GM12878 (cell line): ENCODE data around the gene NFYC. TPM values are rescaled to one million over a fixed set of nuclear protein-coding genes. Genes with fewer than 3 reads are reported as not detected.
A peak's percentile ranks its signal among the peaks of the same experiment; 100 is the strongest.

Source experiments
- ATAC-seq: fragments of 200-7000 bp; cut with Tn5 transposase; 3 replicates; pipeline ENCODE4 v1.9.1; 2020; ENCODE audit warnings: mild to moderate bottlenecking, moderate library complexity
- BruUV-seq: library from RNA; stranded (reverse); fragments of 400-500 nt; replicated peaks from 2 replicates; lab custom pipeline; 2021; lab: Mats Ljungman, UMichigan
- CTCF ChIA-PET: fragments of 300-600 bp; sonication (Branson Sonifier 250); formaldehyde crosslinking; extraction: SDS; loops from one replicate; lab custom pipeline; 2021; ENCODE audit warnings: inconsistent platforms; lab: Yijun Ruan, JAX
- POLR2A ChIA-PET: fragments of 350-600 bp; formaldehyde crosslinking; extraction: SDS; loops from one replicate; lab custom pipeline; 2021; ENCODE audit warnings: inconsistent platforms; lab: Charles Lee
- RAD21 ChIA-PET: fragments of 300-600 bp; sonication (Branson Sonifier 250); formaldehyde crosslinking; loops from one replicate; lab custom pipeline; 2023; ENCODE audit warnings: antibody characterized with exemption; ENCODE audit not compliant: unreplicated experiment; lab: Charles Lee
- SMC1A ChIA-PET: fragments of 300-600 bp; sonication (Branson Sonifier 250); formaldehyde crosslinking; loops from one replicate; lab custom pipeline; 2023; ENCODE audit not compliant: unreplicated experiment, uncharacterized antibody; lab: Charles Lee
- DNase-seq: peaks from one replicate; pipeline ENCODE4 v3.0.0-alpha.2; 2011; ENCODE audit warnings: low read depth, low spot score
- FAIRE-seq: peaks from 3 replicates; lab custom pipeline; 2011; peaks lifted over from hg19 to GRCh38; lab: Jason Lieb, UNC
- H2AFZ ChIP-seq: 2 replicates; pipeline ENCODE4 v1.6.0; 2011; ENCODE audit warnings: low read depth, low read length, control low read depth; ENCODE audit not compliant: control insufficient read depth
- H3K27ac ChIP-seq: 2 replicates; pipeline ENCODE4 v1.5.1; 2011; ENCODE audit warnings: control low read depth; ENCODE audit not compliant: control insufficient read depth, insufficient read depth
- H3K27me3 ChIP-seq, 2 experiments: replicated peaks in 1 of 2; 2 replicates each; pipeline versions ENCODE4 v1.6.0 to v1.6.1; 2011; ENCODE audit warnings: low read length in 1 of 2; ENCODE audit not compliant: control insufficient read depth in 2 of 2, insufficient read depth in 2 of 2
- H3K36me3 ChIP-seq, 2 experiments: 2 replicates each; pipeline ENCODE4 v1.5.1; 2011; ENCODE audit warnings: low read length in 1 of 2; ENCODE audit not compliant: control insufficient read depth in 2 of 2, insufficient read depth in 2 of 2
- H3K4me1 ChIP-seq: 2 replicates; pipeline ENCODE4 v1.6.1; 2011; ENCODE audit warnings: mild to moderate bottlenecking, low read length, moderate library complexity, mixed read lengths; ENCODE audit not compliant: control insufficient read depth, insufficient read depth
- H3K4me2 ChIP-seq: 2 replicates; pipeline ENCODE4 v1.6.0; 2011; ENCODE audit warnings: control low read depth; ENCODE audit not compliant: control insufficient read depth, insufficient read depth
- H3K4me3 ChIP-seq: fragments of 200-600 bp; sonication (generic); 2 replicates; pipeline ENCODE4 v1.5.1; 2016
- H3K79me2 ChIP-seq: 2 replicates; pipeline ENCODE4 v1.6.0; 2011; ENCODE audit warnings: low read length; ENCODE audit not compliant: control insufficient read depth, insufficient read depth
- H3K9ac ChIP-seq: 2 replicates; pipeline ENCODE4 v1.8.0; 2011; ENCODE audit warnings: low read length, control low read depth, mixed read lengths; ENCODE audit not compliant: control insufficient read depth, insufficient read depth
- H3K9me3 ChIP-seq: replicated peaks from 3 replicates; pipeline ENCODE4 v1.5.1; 2011; ENCODE audit warnings: mild to moderate bottlenecking, low read length; ENCODE audit not compliant: control insufficient read depth, insufficient read depth
- H4K20me1 ChIP-seq: 2 replicates; pipeline ENCODE4 v1.6.0; 2011; ENCODE audit not compliant: control insufficient read depth, insufficient read depth
- CHD1 ChIP-seq: IDR thresholded peaks from 2 replicates; pipeline ENCODE4 v1.6.1; 2012; ENCODE audit warnings: low read depth, low read length, improper control_type of control experiment
- E2F4 ChIP-seq: IDR thresholded peaks from 2 replicates; pipeline ENCODE4 v1.6.1; 2012; ENCODE audit warnings: low read depth, low read length, improper control_type of control experiment
- MTA3 ChIP-seq: IDR thresholded peaks from 2 replicates; pipeline ENCODE4 v1.6.1; 2012; ENCODE audit warnings: low read length, inconsistent platforms, borderline replicate concordance
- MYC ChIP-seq: IDR thresholded peaks from 2 replicates; pipeline ENCODE4 v1.6.1; 2011; ENCODE audit warnings: mild to moderate bottlenecking, low read length, moderate library complexity, inconsistent platforms; ENCODE audit not compliant: insufficient read depth, insufficient replicate concordance, insufficient read length, severe bottlenecking
- NBN ChIP-seq: fragments of 450-650 bp; IDR thresholded peaks from 2 replicates; pipeline ENCODE4 v1.6.1; 2016
- NFYB ChIP-seq: IDR thresholded peaks from 2 replicates; pipeline ENCODE4 v1.6.1; 2011; ENCODE audit warnings: low read depth, mild to moderate bottlenecking, low read length, improper control_type of control experiment, moderate library complexity; ENCODE audit not compliant: insufficient read depth
- PAX5 ChIP-seq: IDR thresholded peaks from 2 replicates; pipeline ENCODE4 v1.6.1; 2011; ENCODE audit warnings: low read depth, low read length, borderline replicate concordance
- RBBP5 ChIP-seq: fragments of 200-600 bp; sonication (generic); conservative IDR thresholded peaks from 2 replicates; pipeline ENCODE4 v1.6.1; 2016
- RELA ChIP-seq: fragments of 450-650 bp; IDR thresholded peaks from 2 replicates; pipeline ENCODE4 v1.8.0; 2014; ENCODE audit warnings: borderline replicate concordance; ENCODE audit not compliant: partially characterized antibody
- RELB ChIP-seq: fragments of 450-650 bp; IDR thresholded peaks from 2 replicates; pipeline ENCODE4 v1.6.1; 2017; ENCODE audit warnings: low read depth, mild to moderate bottlenecking, moderate library complexity
- SMAD1 ChIP-seq: fragments of 450-650 bp; IDR thresholded peaks from 2 replicates; pipeline ENCODE4 v1.6.1; 2018; ENCODE audit warnings: mild to moderate bottlenecking, low read depth; ENCODE audit not compliant: partially characterized antibody
- TCF7 ChIP-seq: IDR thresholded peaks from 2 replicates; pipeline ENCODE4 v1.6.1; 2014; ENCODE audit warnings: antibody characterized with exemption, borderline replicate concordance
- WGBS: methylation state at CpG from one replicate; pipeline ENCODE4 v1.1.6; 2016; ENCODE audit warnings: low lambda C conversion rate; ENCODE audit not compliant: insufficient replicate concordance, insufficient coverage; ENCODE audit errors: missing lambda C conversion rate; 5-methylcytosine and 5-hydroxymethylcytosine counted together
- in situ Hi-C: fragments of 300-500 bp; cut with MboI; formaldehyde crosslinking; loops from 9 replicates; pipeline ENCODE4 v1.14.3; 2018; ENCODE audit warnings: mixed read lengths
- intact Hi-C: fragments of 100-400 bp; cut with micrococcal nuclease; formaldehyde crosslinking; loops from one replicate; pipeline ENCODE4 v1.14.2; 2022; ENCODE audit not compliant: unreplicated experiment
- polyA plus RNA-seq, 11 experiments: library from polyadenylated mRNA; depleted of rRNA in 4 of 11; unstranded in 6 of 11; stranded (reverse) in 5 of 11; fragments of >200 nt; fragmentation: Nextera tagmentation in 4 of 11; fragmentation: Illumina TruSeq in 1 of 11; extraction: Ambion mirVana in 4 of 11; extraction: Trizol in 1 of 11; gene quantifications; 1 replicate in 1 of 11; 2 replicates in 10 of 11; pipeline versions ENCODE4 v1.2.1 to v1.2.3, GENCODE V29; 2011 to 2016; ENCODE audit warnings: inconsistent platforms in 2 of 11, missing spikeins in 2 of 11, low read depth in 1 of 11
- total RNA-seq, 4 experiments: library from RNA; depleted of rRNA in 3 of 4; stranded (reverse); fragments of >200 nt in 3 of 4; fragmentation: Illumina TruSeq in 1 of 4; extraction: Trizol in 1 of 4; gene quantifications; 2 replicates each; pipeline versions ENCODE4 v1.2.1 to v1.2.3, GENCODE V29; 2013 to 2021
- TF ChIP-seq, protein P1 (sequence below): IDR thresholded peaks from 2 replicates; pipeline ENCODE4 v1.6.1; 2012; ENCODE audit warnings: low read length, inconsistent platforms

The NFYC gene
- total and polyA plus RNA-seq, 10 of the 15 experiments (the other 5 are each of a cell fraction or from before 2014, with no cell fraction given) = 4.3 to 84.2 (median 58.3) TPM

DNA sequence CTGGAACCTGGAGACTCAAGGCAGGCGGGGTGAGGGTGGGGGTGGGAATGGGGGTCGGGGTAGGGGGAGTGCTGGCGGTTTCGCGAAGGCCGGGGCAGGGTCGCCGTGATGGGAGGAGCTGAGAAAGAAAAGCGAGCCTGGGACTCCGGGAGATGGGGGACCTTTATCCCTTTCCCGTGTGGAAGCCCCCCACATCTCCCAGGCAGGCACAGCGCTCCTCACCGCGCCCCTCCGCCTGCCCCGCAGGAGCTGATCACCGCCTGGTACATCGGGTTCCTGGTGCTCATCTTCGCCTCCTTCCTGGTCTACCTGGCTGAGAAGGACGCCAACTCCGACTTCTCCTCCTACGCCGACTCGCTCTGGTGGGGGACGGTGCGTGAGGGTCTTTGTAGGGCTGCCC lies 127.6 kb downstream of the NFYC start:
- Histone ChIP-seq H3K4me3 (no peak overlapping the region; the same call in 1 of the 2 replicates), H3K4me2 (peak overlapping the region; percentile 96; the same call in 1 of the 2 replicates), H3K9ac (no peak overlapping the region), H3K27ac (no peak overlapping the region), H3K36me3 (no peaks in the 10 kb centered on the region), H4K20me1 (no peaks in the 10 kb centered on the region), H3K79me2 (no peaks in the 10 kb centered on the region), H3K9me3 (no peaks in the 10 kb centered on the region), H3K27me3 (no peaks in the 10 kb centered on the region; a peak in 1 of 4 replicates), H2AFZ (no peak overlapping the region), H3K4me1 (peaks cover 4% of the 10 kb centered on the region; the same call in 1 of the 2 replicates)
- BruUV-seq = no TSS peak
- in situ Hi-C loops = no loop called here
- WGBS = 83% methylated on average over 14 of the region's 26 CpGs
- SMC1A ChIA-PET = no interaction called here
- RAD21 ChIA-PET = no interaction called here
- DNase-seq (no peak), ATAC-seq (no peak), FAIRE-seq (no peak)
- POLR2A ChIA-PET = no interaction called here
- no peak for TF ChIP-seq TCF7
- no peak for TF ChIP-seq RELA
- no peak for TF ChIP-seq SMAD1
- TF ChIP-seq MTA3 = no peak
- no peak for TF ChIP-seq NBN
- TF ChIP-seq, protein P1, sequence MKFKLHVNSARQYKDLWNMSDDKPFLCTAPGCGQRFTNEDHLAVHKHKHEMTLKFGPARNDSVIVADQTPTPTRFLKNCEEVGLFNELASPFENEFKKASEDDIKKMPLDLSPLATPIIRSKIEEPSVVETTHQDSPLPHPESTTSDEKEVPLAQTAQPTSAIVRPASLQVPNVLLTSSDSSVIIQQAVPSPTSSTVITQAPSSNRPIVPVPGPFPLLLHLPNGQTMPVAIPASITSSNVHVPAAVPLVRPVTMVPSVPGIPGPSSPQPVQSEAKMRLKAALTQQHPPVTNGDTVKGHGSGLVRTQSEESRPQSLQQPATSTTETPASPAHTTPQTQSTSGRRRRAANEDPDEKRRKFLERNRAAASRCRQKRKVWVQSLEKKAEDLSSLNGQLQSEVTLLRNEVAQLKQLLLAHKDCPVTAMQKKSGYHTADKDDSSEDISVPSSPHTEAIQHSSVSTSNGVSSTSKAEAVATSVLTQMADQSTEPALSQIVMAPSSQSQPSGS = no peak
- no peak for TF ChIP-seq CHD1
- TF ChIP-seq PAX5 = no peak
- no peak for TF ChIP-seq RELB
- no peak for TF ChIP-seq E2F4
- no peak for TF ChIP-seq MYC
- no peak for TF ChIP-seq RBBP5
- no peak for TF ChIP-seq NFYB
- CTCF ChIA-PET = no interaction called here
- intact Hi-C loops = no loop called here
